HG03565 (cell line): ENCODE measurements around the gene LRRC45.

ENCODE experiments used
- ATAC-seq: cut with Tn5 transposase; IDR thresholded peaks from one replicate; pipeline ENCODE4 v1.9.1; 2021; ENCODE audit warnings: mild to moderate bottlenecking, moderate library complexity; ENCODE audit not compliant: unreplicated experiment

Gene LRRC45

GRCh38 chr17:82061047-82061925 lies 38.2 kb downstream of the LRRC45 start:
- no peak for ATAC-seq

GRCh38 chr17:82062076-82062983 lies 39.2 kb downstream of the LRRC45 start:
- no peak for ATAC-seq

- ATAC-seq: no peak
Measured at GRCh38 chr17:82062984-82063368, 39.9 kb downstream of the LRRC45 start.

GRCh38 chr17:82063424-82064415 lies 40.6 kb downstream of the LRRC45 start:
- no peak for ATAC-seq

GRCh38 chr17:82064433-82065192 lies 41.5 kb downstream of the LRRC45 start:
- ATAC-seq: no peak

GRCh38 chr17:82065193-82065637 lies 42.1 kb downstream of the LRRC45 start:
- ATAC-seq: peak; percentile 27

GRCh38 chr17:82065638-82066303 lies 42.7 kb downstream of the LRRC45 start, which contains the start of gene DUS1L:
DUS1L (minus strand) TSS chr17:82065804; CDS start chr17:82065059, 745 bp downstream.
- peak; percentile 61 for ATAC-seq

- no peak for ATAC-seq
Measured at GRCh38 chr17:82070611-82071010, 47.5 kb downstream of the LRRC45 start.

- ATAC-seq: no peak
Measured at GRCh38 chr17:82072827-82073226, 49.7 kb downstream of the LRRC45 start.

GRCh38 chr17:82073446-82073845 lies 50.3 kb downstream of the LRRC45 start:
- no peak for ATAC-seq

GRCh38 chr17:82076018-82076784 lies 53.1 kb downstream of the LRRC45 start:
- ATAC-seq: no peak

GRCh38 chr17:82076785-82077591 lies 53.9 kb downstream of the LRRC45 start:
- ATAC-seq: no peak

GRCh38 chr17:82077617-82078358 lies 54.7 kb downstream of the LRRC45 start:
- no peak for ATAC-seq

GRCh38 chr17:82078433-82078832 lies 55.3 kb downstream of the LRRC45 start:
- ATAC-seq: no peak

GRCh38 chr17:82079001-82079677 lies 56.0 kb downstream of the LRRC45 start:
- no peak for ATAC-seq
